GM18951 (cell line): ENCODE results near the gene PRSS48.
"Not testable (repeated sequence)": the region's sequence is repeated elsewhere in the genome, so short reads cannot be mapped to it uniquely, and the experiment has no call there.

Source experiments
- POLR2A ChIP-seq: IDR thresholded peaks from 4 replicates; pipeline ENCODE4 v1.6.1; 2011; ENCODE audit warnings: mild to moderate bottlenecking; ENCODE audit not compliant: insufficient read length, insufficient read depth; ENCODE audit errors: extremely low read depth
- in situ Hi-C: fragments of 300-500 bp; cut with MboI; formaldehyde crosslinking; loops from one replicate; pipeline ENCODE4 v1.12.0; 2022; ENCODE audit warnings: low sequenced_read_pairs, mixed read lengths, inconsistent platforms; ENCODE audit not compliant: unreplicated experiment

Gene PRSS48, protein sequence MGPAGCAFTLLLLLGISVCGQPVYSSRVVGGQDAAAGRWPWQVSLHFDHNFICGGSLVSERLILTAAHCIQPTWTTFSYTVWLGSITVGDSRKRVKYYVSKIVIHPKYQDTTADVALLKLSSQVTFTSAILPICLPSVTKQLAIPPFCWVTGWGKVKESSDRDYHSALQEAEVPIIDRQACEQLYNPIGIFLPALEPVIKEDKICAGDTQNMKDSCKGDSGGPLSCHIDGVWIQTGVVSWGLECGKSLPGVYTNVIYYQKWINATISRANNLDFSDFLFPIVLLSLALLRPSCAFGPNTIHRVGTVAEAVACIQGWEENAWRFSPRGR

DNA sequence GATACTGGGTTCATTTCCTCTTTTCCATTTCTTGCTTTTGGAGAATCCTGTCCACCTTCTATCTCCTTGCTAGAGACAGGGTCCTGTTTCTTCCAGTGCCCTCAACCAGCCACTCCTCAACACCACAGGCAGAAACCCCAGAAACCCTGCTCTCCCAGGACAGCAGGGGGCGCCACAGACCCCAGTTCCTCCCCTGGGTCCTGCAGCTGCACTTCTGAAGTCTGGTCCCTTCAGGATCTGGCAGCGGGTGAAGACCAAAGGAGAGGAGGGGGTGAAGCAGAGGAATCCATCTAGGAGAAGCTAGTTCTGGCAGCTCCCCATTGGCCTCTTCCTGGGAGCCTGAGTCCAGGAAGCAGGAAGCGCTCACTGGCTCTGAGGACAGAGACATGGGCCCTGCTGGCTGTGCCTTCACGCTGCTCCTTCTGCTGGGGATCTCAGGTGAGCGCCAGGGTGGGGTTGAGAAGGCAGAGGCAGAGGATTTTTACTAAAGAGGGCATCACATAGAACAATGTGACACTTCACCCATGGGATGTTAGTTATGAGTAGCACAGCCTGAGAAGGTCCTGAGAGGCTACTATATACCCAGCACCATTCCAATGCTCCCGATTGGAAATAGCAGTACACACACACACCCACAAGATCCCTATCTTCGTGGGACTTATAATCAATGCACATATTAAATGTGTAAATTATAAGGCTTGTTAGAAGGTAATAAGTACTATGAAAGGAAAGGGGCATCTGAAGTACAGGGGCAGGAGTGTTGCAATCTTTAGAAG lies at the start of gene PRSS48:
PRSS48 (plus strand) TSS at position 375 of the 776 bp plus-strand sequence; CDS start at position 387, 12 bp downstream.
- in situ Hi-C loops: no loop called here
- TF ChIP-seq POLR2A: no peak

DNA sequence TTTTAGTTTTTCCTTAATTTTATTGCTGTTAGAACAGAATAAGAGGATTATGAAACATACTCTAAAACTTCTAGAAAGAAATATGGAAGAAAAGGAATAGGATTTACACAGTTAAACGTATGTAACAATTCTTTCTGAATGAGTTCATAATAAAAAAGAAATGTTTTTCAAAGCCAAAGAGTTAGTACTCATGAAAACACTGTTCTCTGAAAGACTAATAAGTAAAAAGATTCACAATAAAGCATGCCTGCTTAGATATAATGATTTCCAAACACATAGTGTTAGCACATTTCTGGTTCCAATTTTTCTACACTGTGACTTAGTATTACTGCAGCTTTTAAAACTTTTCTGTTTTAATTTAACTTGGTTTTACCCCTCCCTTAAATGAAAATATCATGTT lies 49.8 kb upstream of the PRSS48 start:
- TF ChIP-seq POLR2A: no peak
- in situ Hi-C loops: no loop called here

DNA sequence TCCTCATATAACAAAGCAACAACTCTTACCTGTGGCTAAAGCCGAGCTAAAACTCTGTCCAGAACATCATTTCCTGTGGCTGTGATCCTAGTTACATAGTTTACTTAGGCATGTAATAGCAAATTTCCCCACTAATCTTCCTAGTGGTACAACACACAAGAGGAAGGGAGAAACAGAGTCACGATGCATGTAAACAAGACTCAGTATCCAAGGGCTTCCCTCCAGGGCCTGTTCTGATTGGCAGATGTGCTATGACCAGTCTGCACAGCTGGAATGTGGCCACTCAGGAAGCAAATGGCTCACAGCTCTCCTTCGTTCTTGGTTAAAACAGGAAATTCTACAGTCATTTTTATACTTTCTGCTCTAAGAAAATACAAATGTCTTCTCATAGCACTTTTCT lies 49.2 kb upstream of the PRSS48 start:
- in situ Hi-C loops: no loop called here
- no peak for TF ChIP-seq POLR2A

DNA sequence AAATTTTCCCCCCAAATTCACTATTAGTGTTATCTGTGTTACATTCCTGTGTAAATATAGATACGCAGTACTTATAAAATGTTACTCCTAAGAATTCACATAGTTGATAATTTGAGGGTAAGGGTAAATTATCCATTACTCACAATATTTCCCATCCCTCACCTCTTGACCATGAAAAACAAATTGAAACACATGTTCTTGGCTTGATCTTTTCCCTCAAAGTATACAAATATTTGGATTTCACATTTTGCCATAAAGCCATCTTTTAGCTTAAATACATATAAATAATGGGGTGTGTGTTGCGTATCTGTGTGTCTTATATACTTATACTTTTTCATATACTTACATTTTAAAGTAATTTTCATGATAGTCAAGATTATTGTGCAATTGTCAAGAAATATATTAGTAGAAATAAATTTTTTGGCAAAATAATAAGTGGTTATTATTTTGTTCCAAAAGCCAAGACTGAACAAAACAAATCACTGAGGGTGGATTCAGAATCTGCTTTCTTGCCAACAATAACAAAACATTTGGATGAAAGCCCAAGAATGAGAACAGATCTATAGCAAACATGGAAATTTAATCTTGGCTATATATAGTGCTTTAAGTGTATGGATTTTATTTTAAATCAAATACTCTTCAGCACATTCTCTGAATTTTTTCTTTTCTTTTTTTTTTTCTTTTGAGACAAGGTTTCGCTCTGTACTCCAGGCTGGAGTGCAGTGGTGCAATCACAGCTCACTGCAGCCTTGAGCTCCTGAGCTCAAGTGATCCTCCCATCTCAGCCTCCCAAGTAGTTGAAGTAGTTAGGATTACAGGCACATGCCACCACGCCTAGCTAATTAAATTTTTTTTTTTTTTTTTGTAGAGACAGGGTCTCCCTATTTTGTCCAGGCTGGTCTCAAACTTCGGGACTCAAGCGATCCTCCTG lies 48.5 kb upstream of the PRSS48 start:
- no peak for TF ChIP-seq POLR2A
- in situ Hi-C loops: no loop called here

DNA sequence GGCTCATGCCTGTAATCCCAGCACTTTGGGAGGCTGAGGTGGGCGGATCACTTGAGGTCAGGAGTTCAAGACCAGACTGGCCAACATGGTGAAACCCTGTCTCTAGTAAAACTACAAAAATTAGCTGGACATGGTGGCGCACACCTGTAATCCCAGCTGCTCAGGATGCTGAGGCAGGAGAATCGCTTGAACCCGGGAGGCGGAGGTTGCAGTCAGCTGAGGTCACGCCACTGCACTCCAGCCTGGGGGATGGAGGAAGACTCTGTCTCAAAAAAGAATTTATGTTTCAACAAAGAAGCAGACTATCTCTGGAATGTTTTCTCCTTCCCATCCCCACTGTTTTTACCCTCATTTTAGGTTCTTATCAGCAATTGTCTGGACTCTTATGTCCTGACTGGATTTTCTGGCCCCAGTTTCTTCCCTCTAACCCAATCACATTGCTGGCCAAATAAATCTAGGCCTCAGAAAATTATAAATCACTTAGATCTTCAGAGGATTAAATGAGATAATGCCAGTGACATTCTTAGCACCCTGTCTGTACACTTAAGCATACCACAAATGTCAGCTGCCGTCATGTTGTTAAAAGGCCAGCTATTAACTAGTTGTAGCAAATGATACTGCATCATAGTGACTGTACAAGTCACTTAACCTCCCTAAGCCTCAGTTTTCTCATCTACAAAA lies 44.9 kb upstream of the PRSS48 start:
- in situ Hi-C loops: no loop called here
- TF ChIP-seq POLR2A: no peak

DNA sequence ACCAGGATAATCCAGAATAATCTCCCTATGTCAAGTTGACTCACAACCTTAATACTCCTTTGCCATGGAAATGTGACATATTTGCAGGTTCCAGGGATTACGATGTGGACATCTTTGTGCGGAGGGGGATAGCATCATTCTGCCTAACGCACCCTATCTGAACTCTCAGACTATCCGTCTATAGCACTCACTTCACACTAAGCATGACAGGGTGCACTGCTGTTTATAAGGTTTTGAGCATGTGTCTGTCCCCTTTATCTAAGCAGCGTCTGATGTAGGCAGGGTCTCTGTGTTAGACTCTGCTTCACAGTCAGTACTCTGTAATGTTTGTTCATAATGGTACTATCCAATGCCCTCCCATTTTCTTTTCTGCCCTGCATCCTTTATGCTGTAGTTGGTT lies 43.4 kb upstream of the PRSS48 start:
- in situ Hi-C loops: no loop called here
- no peak for TF ChIP-seq POLR2A

DNA sequence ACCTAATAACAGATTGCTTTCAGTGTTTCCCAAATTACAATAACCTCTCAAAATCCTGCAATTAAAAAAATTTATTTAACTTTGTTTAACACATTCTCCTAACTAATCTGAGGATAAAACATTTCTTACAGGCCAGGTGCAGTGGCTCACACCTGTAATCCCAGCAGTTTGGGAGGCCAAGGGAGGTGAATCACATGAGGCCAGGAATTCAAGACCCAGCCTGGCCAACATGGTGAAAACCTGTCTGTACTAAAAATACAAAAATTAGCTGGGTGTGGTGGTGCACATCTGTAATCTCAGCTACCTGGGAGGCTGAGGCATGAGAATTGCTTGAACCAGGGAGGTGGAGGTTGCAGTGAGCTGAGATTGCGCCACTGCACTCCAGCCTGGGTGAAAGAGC lies 41.6 kb upstream of the PRSS48 start:
- in situ Hi-C loops: not testable (repeated sequence)

DNA sequence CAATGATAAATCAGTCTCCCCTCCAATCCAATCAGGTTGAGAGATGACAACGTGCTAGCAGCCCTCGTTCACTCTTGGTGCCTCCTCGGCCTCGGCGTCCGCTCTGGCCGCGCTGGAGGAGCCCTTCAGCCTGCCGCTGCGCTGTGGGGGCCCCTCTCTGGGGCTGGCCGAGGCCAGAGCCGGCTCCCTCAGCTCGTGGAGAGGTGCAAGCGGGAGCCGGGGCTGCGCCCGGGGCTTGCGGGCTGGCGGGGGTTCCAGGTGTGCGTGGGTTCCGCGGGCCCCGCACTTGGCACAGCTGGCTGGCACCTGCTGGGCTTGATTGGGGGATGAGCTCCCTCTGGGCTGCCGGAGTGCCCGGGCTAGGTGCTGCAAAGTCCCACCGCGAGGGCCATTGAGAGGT lies 40.9 kb upstream of the PRSS48 start:
- no peak for TF ChIP-seq POLR2A
- in situ Hi-C loops: no loop called here

DNA sequence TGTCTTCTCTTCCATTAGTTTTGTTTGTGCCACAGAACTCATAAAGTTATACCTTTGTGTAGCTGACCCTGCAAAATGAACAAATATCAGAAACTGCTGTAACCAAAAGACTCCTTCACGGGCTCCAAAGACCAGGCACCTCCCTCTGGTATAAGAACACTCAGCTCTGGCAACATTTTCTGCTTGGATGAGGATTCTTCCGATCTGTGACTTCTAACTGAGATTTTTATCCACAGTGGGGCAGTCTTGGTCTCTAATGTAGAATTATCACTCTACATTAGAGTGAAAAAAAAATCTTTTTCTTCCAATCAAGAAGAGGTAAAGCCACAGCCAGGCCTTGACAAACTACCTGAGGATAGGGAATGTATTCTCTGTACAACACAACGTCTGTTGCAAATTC lies 38.5 kb upstream of the PRSS48 start:
- in situ Hi-C loops: no loop called here
- no peak for TF ChIP-seq POLR2A

DNA sequence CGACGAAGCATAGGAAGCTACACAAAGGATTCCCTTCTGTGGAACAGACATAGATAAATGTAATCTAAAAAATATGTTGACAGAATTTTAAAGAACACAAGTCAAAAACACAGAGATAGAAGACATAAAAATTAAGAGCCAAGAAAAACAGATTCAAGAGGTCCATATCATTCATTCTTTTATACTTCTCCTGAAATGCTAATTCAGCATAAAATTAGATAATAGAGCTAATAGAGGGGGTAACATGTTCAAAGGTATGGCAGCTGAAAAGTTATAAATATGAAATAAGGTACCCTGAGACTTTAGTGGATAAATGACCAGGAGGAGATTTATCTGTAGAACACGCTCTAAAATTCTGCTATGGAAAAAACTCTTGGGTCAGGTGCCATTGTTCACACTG lies 37.4 kb upstream of the PRSS48 start:
- TF ChIP-seq POLR2A: no peak
- in situ Hi-C loops: no loop called here

DNA sequence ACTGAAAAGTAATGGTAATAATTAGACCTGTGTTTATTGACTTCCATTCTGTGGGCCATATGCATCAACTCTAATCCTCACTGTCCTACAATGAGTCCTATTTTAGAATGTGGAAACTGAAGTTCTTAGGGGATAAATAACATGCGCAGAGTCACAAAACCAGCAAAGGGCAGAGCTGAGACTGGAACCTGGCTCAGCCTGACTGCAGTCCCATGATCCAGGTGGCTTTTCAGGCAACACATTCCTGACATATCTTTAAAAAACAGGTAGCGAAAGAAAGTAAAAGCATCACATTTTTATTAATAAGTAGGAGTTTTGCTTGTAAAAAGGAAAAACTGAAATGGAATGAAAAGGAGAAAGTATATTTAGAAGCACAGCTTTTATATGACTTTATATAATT lies 34.7 kb upstream of the PRSS48 start:
- in situ Hi-C loops: no loop called here
- no peak for TF ChIP-seq POLR2A

DNA sequence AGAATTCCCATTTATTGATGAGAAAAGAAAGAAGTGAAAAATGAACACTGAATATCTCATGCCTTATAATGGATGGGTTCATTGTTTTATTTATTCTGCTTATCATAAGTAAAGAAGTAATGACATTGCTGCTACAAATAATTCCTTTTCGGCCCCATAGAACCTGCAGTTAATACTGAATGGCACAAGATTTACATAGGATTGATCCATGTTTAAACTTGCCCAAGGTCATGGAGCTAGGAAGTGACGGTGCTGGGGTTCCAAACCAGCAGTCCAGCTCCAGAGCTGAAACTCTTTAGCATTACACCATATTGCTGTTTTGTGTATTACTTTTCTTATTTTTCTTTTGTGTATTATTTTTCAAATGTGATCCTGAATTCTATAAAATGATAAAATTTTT lies 30.2 kb upstream of the PRSS48 start:
- in situ Hi-C loops: no loop called here
- no peak for TF ChIP-seq POLR2A

DNA sequence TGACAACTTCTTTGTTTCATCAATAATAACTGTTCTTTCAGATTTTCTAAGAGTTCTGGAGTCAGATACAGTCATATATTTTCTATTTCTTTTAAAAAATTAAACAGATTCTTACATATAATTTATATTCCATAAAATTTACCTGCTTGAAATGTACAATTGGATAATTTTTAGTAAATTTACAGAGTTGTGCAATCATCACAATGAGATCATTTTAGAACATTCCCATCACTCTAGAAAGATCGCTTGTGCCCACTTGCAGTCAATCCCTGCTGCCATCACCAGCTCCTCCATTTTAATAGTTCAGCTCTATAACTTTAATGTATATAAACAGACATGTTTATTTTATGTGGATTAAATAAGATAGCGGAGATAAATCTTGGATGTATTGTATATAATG lies 29.6 kb upstream of the PRSS48 start:
- in situ Hi-C loops: no loop called here
- no peak for TF ChIP-seq POLR2A
